ENCODE measurements around the gene C17orf67.

DNA sequence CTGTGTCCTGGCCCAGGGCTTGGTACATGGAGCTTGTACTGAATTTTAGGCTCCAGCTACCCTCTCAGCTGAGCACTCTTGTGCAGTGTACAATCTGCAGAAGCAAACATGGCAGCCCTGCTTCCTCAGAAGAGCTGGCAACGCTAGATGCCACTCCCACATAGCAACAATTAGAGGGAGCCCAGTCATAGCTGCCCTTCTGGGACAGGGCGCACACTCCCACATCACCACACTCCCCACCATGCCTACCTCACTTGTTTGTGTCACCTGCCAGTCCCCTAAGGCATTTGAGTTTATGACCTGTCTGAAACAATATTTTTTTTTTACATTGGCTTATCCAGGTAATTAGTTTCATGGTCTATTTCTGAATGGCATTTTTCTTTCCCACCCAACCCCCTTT is 72.3 kb downstream of the C17orf67 start:
- TF ChIP-seq, protein P1, sequence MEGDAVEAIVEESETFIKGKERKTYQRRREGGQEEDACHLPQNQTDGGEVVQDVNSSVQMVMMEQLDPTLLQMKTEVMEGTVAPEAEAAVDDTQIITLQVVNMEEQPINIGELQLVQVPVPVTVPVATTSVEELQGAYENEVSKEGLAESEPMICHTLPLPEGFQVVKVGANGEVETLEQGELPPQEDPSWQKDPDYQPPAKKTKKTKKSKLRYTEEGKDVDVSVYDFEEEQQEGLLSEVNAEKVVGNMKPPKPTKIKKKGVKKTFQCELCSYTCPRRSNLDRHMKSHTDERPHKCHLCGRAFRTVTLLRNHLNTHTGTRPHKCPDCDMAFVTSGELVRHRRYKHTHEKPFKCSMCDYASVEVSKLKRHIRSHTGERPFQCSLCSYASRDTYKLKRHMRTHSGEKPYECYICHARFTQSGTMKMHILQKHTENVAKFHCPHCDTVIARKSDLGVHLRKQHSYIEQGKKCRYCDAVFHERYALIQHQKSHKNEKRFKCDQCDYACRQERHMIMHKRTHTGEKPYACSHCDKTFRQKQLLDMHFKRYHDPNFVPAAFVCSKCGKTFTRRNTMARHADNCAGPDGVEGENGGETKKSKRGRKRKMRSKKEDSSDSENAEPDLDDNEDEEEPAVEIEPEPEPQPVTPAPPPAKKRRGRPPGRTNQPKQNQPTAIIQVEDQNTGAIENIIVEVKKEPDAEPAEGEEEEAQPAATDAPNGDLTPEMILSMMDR (IDR thresholded peaks at IDR 0.05; ENCODE audit: low read depth, low read length, missing input control) = no peak
- TF ChIP-seq FOXA1 (IDR thresholded peaks at IDR 0.05) = no peak
- TF ChIP-seq, protein P2, sequence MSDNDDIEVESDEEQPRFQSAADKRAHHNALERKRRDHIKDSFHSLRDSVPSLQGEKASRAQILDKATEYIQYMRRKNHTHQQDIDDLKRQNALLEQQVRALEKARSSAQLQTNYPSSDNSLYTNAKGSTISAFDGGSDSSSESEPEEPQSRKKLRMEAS (IDR thresholded peaks at IDR 0.05) = no peak
- TF ChIP-seq JUND (IDR thresholded peaks at IDR 0.05) = no peak
- TF ChIP-seq RXRA (IDR thresholded peaks at IDR 0.05) = no peak
- TF ChIP-seq GABPA (IDR thresholded peaks at IDR 0.05 in 1 of 2, conservative IDR thresholded peaks at IDR 0.05 in 1 of 2) = no peak
- TF ChIP-seq, protein P3, sequence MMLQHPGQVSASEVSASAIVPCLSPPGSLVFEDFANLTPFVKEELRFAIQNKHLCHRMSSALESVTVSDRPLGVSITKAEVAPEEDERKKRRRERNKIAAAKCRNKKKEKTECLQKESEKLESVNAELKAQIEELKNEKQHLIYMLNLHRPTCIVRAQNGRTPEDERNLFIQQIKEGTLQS (IDR thresholded peaks at IDR 0.05) = no peak
- TF ChIP-seq TAF1 (conservative IDR thresholded peaks at IDR 0.05) = no peak
- no peak for TF ChIP-seq RAD21 (IDR thresholded peaks at IDR 0.05)
- no peak for TF ChIP-seq YY1 (IDR thresholded peaks at IDR 0.05)
- TF ChIP-seq HNF4G (IDR thresholded peaks at IDR 0.05) = no peak
- TF ChIP-seq, protein P4, sequence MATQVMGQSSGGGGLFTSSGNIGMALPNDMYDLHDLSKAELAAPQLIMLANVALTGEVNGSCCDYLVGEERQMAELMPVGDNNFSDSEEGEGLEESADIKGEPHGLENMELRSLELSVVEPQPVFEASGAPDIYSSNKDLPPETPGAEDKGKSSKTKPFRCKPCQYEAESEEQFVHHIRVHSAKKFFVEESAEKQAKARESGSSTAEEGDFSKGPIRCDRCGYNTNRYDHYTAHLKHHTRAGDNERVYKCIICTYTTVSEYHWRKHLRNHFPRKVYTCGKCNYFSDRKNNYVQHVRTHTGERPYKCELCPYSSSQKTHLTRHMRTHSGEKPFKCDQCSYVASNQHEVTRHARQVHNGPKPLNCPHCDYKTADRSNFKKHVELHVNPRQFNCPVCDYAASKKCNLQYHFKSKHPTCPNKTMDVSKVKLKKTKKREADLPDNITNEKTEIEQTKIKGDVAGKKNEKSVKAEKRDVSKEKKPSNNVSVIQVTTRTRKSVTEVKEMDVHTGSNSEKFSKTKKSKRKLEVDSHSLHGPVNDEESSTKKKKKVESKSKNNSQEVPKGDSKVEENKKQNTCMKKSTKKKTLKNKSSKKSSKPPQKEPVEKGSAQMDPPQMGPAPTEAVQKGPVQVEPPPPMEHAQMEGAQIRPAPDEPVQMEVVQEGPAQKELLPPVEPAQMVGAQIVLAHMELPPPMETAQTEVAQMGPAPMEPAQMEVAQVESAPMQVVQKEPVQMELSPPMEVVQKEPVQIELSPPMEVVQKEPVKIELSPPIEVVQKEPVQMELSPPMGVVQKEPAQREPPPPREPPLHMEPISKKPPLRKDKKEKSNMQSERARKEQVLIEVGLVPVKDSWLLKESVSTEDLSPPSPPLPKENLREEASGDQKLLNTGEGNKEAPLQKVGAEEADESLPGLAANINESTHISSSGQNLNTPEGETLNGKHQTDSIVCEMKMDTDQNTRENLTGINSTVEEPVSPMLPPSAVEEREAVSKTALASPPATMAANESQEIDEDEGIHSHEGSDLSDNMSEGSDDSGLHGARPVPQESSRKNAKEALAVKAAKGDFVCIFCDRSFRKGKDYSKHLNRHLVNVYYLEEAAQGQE (IDR thresholded peaks at IDR 0.05) = no peak
